H9 (cell line): ENCODE measurements around the gene ZNF487. TPM values are rescaled to one million over a fixed set of nuclear protein-coding genes. Genes with fewer than 3 reads are reported as not detected.

Experiments
- DNase-seq: peaks from one replicate; pipeline ENCODE4 v3.0.0-alpha.2; 2017
- H2AFZ ChIP-seq: one replicate; pipeline ENCODE4 v1.6.1; 2013; ENCODE audit warnings: mild to moderate bottlenecking, low read length, control low read depth, moderate library complexity
- H2AK5ac ChIP-seq: 2 replicates; pipeline ENCODE4 v1.6.1; 2013; ENCODE audit warnings: low read length, control low read depth, mixed read lengths; ENCODE audit not compliant: insufficient read length
- H2BK120ac ChIP-seq: one replicate; pipeline ENCODE4 v1.6.1; 2013; ENCODE audit warnings: low read depth, mild to moderate bottlenecking, low read length, control low read depth, inconsistent platforms; ENCODE audit not compliant: poor library complexity, severe bottlenecking
- H2BK12ac ChIP-seq: 2 replicates; pipeline ENCODE4 v1.6.1; 2013; ENCODE audit warnings: low read length, control low read depth, mixed read lengths, low read depth; ENCODE audit not compliant: insufficient read length
- H2BK15ac ChIP-seq: 2 replicates; pipeline ENCODE4 v1.6.1; 2013; ENCODE audit warnings: low read depth, low read length, control low read depth
- H2BK20ac ChIP-seq: one replicate; pipeline ENCODE4 v1.6.1; 2013; ENCODE audit warnings: low read depth, mild to moderate bottlenecking, low read length, control low read depth, inconsistent platforms; ENCODE audit not compliant: poor library complexity, severe bottlenecking
- H2BK5ac ChIP-seq: 2 replicates; pipeline ENCODE4 v1.6.1; 2013; ENCODE audit warnings: low read length, control low read depth, mixed read lengths; ENCODE audit not compliant: insufficient read length
- H3K14ac ChIP-seq: 2 replicates; pipeline ENCODE4 v1.6.1; 2013; ENCODE audit warnings: low read length, control low read depth; ENCODE audit not compliant: insufficient read depth
- H3K18ac ChIP-seq: 2 replicates; pipeline ENCODE4 v1.6.1; 2013; ENCODE audit warnings: low read depth, mild to moderate bottlenecking, mixed read lengths, low read length, control low read depth; ENCODE audit not compliant: insufficient read length
- H3K23ac ChIP-seq: 2 replicates; pipeline ENCODE4 v1.6.1; 2013; ENCODE audit warnings: low read length, control low read depth, mixed read lengths, low read depth; ENCODE audit not compliant: insufficient read length
- H3K23me2 ChIP-seq: 2 replicates; pipeline ENCODE4 v1.6.1; 2013; ENCODE audit warnings: low read depth, mild to moderate bottlenecking, mixed read lengths, low read length, control low read depth; ENCODE audit not compliant: insufficient read length, poor library complexity, severe bottlenecking
- H3K27ac ChIP-seq: 2 replicates; pipeline ENCODE4 v1.5.1; 2013; ENCODE audit warnings: low read length, control low read depth, mixed read lengths, low read depth; ENCODE audit not compliant: insufficient read length
- H3K27me3 ChIP-seq: 2 replicates; pipeline ENCODE4 v1.6.1; 2013; ENCODE audit warnings: low read length, control low read depth, inconsistent platforms; ENCODE audit not compliant: insufficient read depth
- H3K4ac ChIP-seq: 2 replicates; pipeline ENCODE4 v1.6.1; 2013; ENCODE audit warnings: low read depth, mild to moderate bottlenecking, control low read depth, inconsistent platforms, low read length, moderate library complexity
- H3K4me1 ChIP-seq: 2 replicates; pipeline ENCODE4 v1.6.1; 2013; ENCODE audit warnings: low read length, control low read depth, inconsistent platforms; ENCODE audit not compliant: insufficient read depth
- H3K4me2 ChIP-seq: 2 replicates; pipeline ENCODE4 v1.6.1; 2013; ENCODE audit warnings: low read length, control low read depth, mixed read lengths; ENCODE audit not compliant: insufficient read length, insufficient read depth
- H3K56ac ChIP-seq: 2 replicates; pipeline ENCODE4 v1.6.1; 2013; ENCODE audit warnings: low read depth, mild to moderate bottlenecking, mixed read lengths, low read length, control low read depth; ENCODE audit not compliant: insufficient read length
- H3K79me1 ChIP-seq: 2 replicates; pipeline ENCODE4 v1.6.1; 2013; ENCODE audit warnings: low read depth, mild to moderate bottlenecking, moderate library complexity, low read length, control low read depth, inconsistent platforms; ENCODE audit not compliant: insufficient read depth, poor library complexity, severe bottlenecking
- H3K79me2 ChIP-seq: 2 replicates; pipeline ENCODE4 v1.6.1; 2013; ENCODE audit warnings: low read length, control low read depth, inconsistent platforms; ENCODE audit not compliant: insufficient read depth
- H3K9ac ChIP-seq: 2 replicates; pipeline ENCODE4 v1.6.1; 2013; ENCODE audit warnings: low read length, control low read depth, mixed read lengths; ENCODE audit not compliant: insufficient read length; ENCODE audit errors: extremely low read depth
- H3K9me3 ChIP-seq: one replicate; pipeline ENCODE4 v1.6.1; 2013; ENCODE audit warnings: low read depth, low read length, inconsistent platforms; ENCODE audit not compliant: control insufficient read depth
- H3T11ph ChIP-seq: one replicate; pipeline ENCODE4 v1.6.1; 2013; ENCODE audit warnings: mild to moderate bottlenecking, low read length, control low read depth, inconsistent platforms
- H4K20me1 ChIP-seq: one replicate; pipeline ENCODE4 v1.6.1; 2013; ENCODE audit not compliant: control insufficient read depth, insufficient read length, insufficient read depth
- H4K5ac ChIP-seq: 2 replicates; pipeline ENCODE4 v1.6.1; 2013; ENCODE audit warnings: low read depth, mild to moderate bottlenecking, mixed read lengths, low read length, control low read depth; ENCODE audit not compliant: insufficient read length
- H4K8ac ChIP-seq: replicated peaks from 2 replicates; pipeline ENCODE4 v1.6.1; 2013; ENCODE audit warnings: low read length, control low read depth, mixed read lengths, low read depth; ENCODE audit not compliant: insufficient read length
- H4K91ac ChIP-seq: 2 replicates; pipeline ENCODE4 v1.6.1; 2013; ENCODE audit warnings: low read depth, mild to moderate bottlenecking, moderate library complexity, mixed read lengths, low read length, control low read depth; ENCODE audit not compliant: insufficient read length
- H3K27ac Mint-ChIP-seq, 3 experiments: 2 replicates in 2 of 3; 3 replicates in 1 of 3; pipeline ENCODE4 v1.8.0; 2020 to 2021; ENCODE audit warnings: mixed read lengths in 3 of 3, mild to moderate bottlenecking in 1 of 3, moderate library complexity in 1 of 3
- H3K27me3 Mint-ChIP-seq: 2 replicates; pipeline ENCODE4 v1.8.0; 2021; ENCODE audit warnings: low read depth, mild to moderate bottlenecking, moderate library complexity, mixed read lengths
- H3K36me3 Mint-ChIP-seq, 3 experiments: 2 replicates in 2 of 3; 3 replicates in 1 of 3; pipeline ENCODE4 v1.8.0; 2020 to 2021; ENCODE audit warnings: low read depth in 3 of 3, mixed read lengths in 3 of 3; ENCODE audit not compliant: insufficient read depth in 1 of 3
- H3K4me1 Mint-ChIP-seq, 2 experiments: 2 replicates each; pipeline ENCODE4 v1.8.0; 2020; ENCODE audit warnings: mixed read lengths in 2 of 2
- H3K4me3 Mint-ChIP-seq, 2 experiments: 2 replicates in 1 of 2; 3 replicates in 1 of 2; pipeline ENCODE4 v1.8.0; 2020 to 2021; ENCODE audit warnings: mild to moderate bottlenecking in 2 of 2, mixed read lengths in 2 of 2, moderate library complexity in 1 of 2
- H3K9me3 Mint-ChIP-seq, 2 experiments: 2 replicates in 1 of 2; 3 replicates in 1 of 2; pipeline ENCODE4 v1.8.0; 2020; ENCODE audit warnings: mild to moderate bottlenecking in 2 of 2, mixed read lengths in 2 of 2, moderate library complexity in 1 of 2
- WGBS: extraction: QIAGEN DNeasy Blood & Tissue Kit; methylation state at CpG from one replicate; pipeline ENCODE4 v1.1.7; 2013; ENCODE audit warnings: missing lambda C conversion rate, low lambda C conversion rate, mixed read lengths; ENCODE audit not compliant: insufficient read length; ENCODE audit errors: extremely low coverage; 5-methylcytosine and 5-hydroxymethylcytosine counted together
- total RNA-seq: library from RNA; stranded (reverse); gene quantifications from 2 replicates; pipeline ENCODE4 v1.2.1, GENCODE V29; 2021
- TF ChIP-seq, protein P1 (sequence below): fragments of 200-600 bp; sonication (generic); conservative IDR thresholded peaks from 3 replicates; pipeline ENCODE4 v1.8.0; 2021; ENCODE audit warnings: antibody characterized with exemption, mild to moderate bottlenecking

ZNF487 gene
- total RNA-seq, 1 experiment from 2014 or later = 1.4 TPM

DNA sequence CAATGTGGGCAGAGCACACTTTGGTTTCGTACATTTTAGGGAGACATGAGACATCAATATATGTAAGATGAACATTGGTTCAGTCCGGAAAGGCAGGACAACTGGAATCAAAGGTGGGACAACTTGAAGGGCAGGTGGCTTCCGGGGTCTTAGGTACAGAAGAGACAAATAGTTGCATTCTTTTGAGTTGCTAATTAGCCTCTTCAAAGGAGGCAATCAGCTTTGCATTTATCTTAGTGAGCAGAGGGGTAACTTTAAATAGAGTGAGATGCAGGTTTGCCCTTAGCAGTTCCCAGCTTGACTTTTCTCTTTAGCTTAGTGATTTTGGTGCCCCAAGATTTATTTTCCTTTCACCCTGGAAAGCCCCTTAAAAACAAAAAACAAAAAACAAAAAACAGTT, 21.3 kb downstream of the ZNF487 start:
- Histone ChIP-seq H3K4me2 (peak overlapping the region; percentile 22), H2BK15ac (no peak overlapping the region), H3K79me2 (no peaks in the 10 kb centered on the region), H2BK20ac (no peak overlapping the region), H3K14ac (no peak overlapping the region), H3K4me1 (peaks cover 6% of the 10 kb centered on the region; the same call in 1 of the 2 replicates), H3K9ac (no peak overlapping the region), H2AK5ac (no peak overlapping the region), H2AFZ (no peak overlapping the region), H3K27me3 (no peaks in the 10 kb centered on the region), H3K27ac (no peak overlapping the region), H3K18ac (no peak overlapping the region), H2BK120ac (no peak overlapping the region), H3K4ac (no peak overlapping the region), H3K23ac (no peak overlapping the region), H2BK5ac (no peak overlapping the region), H3K9me3 (no peaks in the 10 kb centered on the region), H4K91ac (no peak overlapping the region), H4K8ac (no peak overlapping the region), H4K20me1 (no peaks in the 10 kb centered on the region), H3K56ac (no peak overlapping the region), H3T11ph (no peak overlapping the region), H3K79me1 (no peaks in the 10 kb centered on the region), H2BK12ac (no peak overlapping the region), H3K23me2 (no peaks in the 10 kb centered on the region), H4K5ac (no peak overlapping the region)
- DNase-seq = no peak
- Mint-ChIP-seq H3K9me3 (no peaks in the 10 kb centered on the region; a peak in 1 of 5 replicates), H3K36me3 (peaks cover 0 to 2% (median 0%) of the 10 kb centered on the region in 3 experiments; a peak in 1 of 7 replicates), H3K27me3 (no peaks in the 10 kb centered on the region), H3K4me3 (peak overlapping the region; percentile 0 to 26; a peak in 3 of 5 replicates), H3K4me1 (peaks cover 21 to 27% of the 10 kb centered on the region in 2 experiments), H3K27ac (peak overlapping the region in 2 of 3 experiments; percentile 42 to 59; a peak in 2 of 7 replicates)
- TF ChIP-seq, protein P1, sequence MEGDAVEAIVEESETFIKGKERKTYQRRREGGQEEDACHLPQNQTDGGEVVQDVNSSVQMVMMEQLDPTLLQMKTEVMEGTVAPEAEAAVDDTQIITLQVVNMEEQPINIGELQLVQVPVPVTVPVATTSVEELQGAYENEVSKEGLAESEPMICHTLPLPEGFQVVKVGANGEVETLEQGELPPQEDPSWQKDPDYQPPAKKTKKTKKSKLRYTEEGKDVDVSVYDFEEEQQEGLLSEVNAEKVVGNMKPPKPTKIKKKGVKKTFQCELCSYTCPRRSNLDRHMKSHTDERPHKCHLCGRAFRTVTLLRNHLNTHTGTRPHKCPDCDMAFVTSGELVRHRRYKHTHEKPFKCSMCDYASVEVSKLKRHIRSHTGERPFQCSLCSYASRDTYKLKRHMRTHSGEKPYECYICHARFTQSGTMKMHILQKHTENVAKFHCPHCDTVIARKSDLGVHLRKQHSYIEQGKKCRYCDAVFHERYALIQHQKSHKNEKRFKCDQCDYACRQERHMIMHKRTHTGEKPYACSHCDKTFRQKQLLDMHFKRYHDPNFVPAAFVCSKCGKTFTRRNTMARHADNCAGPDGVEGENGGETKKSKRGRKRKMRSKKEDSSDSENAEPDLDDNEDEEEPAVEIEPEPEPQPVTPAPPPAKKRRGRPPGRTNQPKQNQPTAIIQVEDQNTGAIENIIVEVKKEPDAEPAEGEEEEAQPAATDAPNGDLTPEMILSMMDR = no peak
- WGBS = no CpG with 5 or more reads among the region's 3 CpGs
